ENCODE data around the gene JARID2.

- no peak for TF ChIP-seq CTCF (conservative IDR thresholded peaks at IDR 0.05; ENCODE audit: low read length)
- no peak for TF ChIP-seq EZH2phosphoT487 (IDR thresholded peaks at IDR 0.05; ENCODE audit: borderline replicate concordance, low read depth, low read length)
Observed at GRCh38 chr6:15557174-15557573, 311.3 kb downstream of the JARID2 start.
